Adrenal gland (tissue), 12 donors: ENCODE data around the gene FABP7. TPM values are rescaled to one million over a fixed set of nuclear protein-coding genes. Genes with fewer than 3 reads are reported as not detected.
A peak's percentile ranks its signal among the peaks of the same experiment; 100 is the strongest.

Source experiments
- DNase-seq, 7 donors: peaks; one replicate each; pipeline ENCODE4 v3.0.0-alpha.2; 2019 to 2020
- H3K27ac ChIP-seq, 5 donors: fragments of 200-600 bp; sonication (generic) in 4 of 5; 1 replicate in 3 of 5; 2 replicates in 2 of 5; pipeline versions ENCODE4 v1.5.1 to v1.8.0; 2016 to 2020; ENCODE audit warnings: mild to moderate bottlenecking in 1 of 5
- H3K27me3 ChIP-seq: fragments of 200-600 bp; 2 replicates; pipeline ENCODE4 v1.8.0; 2021
- H3K36me3 ChIP-seq, 2 donors: fragments of 200-600 bp; replicated peaks in 1 of 2; 1 replicate in 1 of 2; 2 replicates in 1 of 2; pipeline versions ENCODE4 v1.5.1 to v1.8.0; 2018 to 2022
- H3K4me1 ChIP-seq, 2 donors: fragments of 200-600 bp; replicated peaks in 1 of 2; 1 replicate in 1 of 2; 2 replicates in 1 of 2; pipeline versions ENCODE4 v1.5.1 to v1.8.0; 2018 to 2021
- H3K4me3 ChIP-seq, 4 donors: fragments of 200-600 bp; sonication (generic) in 3 of 4; one replicate each; pipeline ENCODE4 v1.5.1; 2016 to 2018
- H3K9me3 ChIP-seq, 3 donors: fragments of 200-600 bp; sonication (generic) in 1 of 3; replicated peaks in 1 of 3; 1 replicate in 2 of 3; 2 replicates in 1 of 3; pipeline versions ENCODE4 v1.5.1 to v1.8.0; 2016 to 2021
- CTCF ChIP-seq, 6 experiments: fragments of 450-650 bp in 4 of 6; fragments of 200-600 bp in 2 of 6; sonication (generic) in 1 of 6; IDR thresholded peaks; 1 replicate in 5 of 6; 2 replicates in 1 of 6; pipeline versions ENCODE4 v1.5.1 to v1.8.0; 2016 to 2021; ENCODE audit warnings: antibody characterized with exemption in 6 of 6, mild to moderate bottlenecking in 2 of 6, moderate library complexity in 1 of 6
- POLR2A ChIP-seq, 2 donors: fragments of 450-650 bp; IDR thresholded peaks; one replicate each; pipeline ENCODE4 v1.6.1; 2017; ENCODE audit warnings: antibody characterized with exemption in 2 of 2, mild to moderate bottlenecking in 2 of 2, moderate library complexity in 1 of 2
- WGBS, 4 donors: extraction: QIAGEN DNeasy Blood & Tissue Kit in 2 of 4; methylation state at CpG; one replicate each; pipeline versions ENCODE4 v1.1.5 to v1.1.7; 2013 to 2017; 5-methylcytosine and 5-hydroxymethylcytosine counted together
- intact Hi-C, 2 donors: fragments of 100-400 bp; cut with DNase I; formaldehyde crosslinking; loops; one replicate each; pipeline versions ENCODE4 v1.14.1 to v1.15.0; 2022 to 2023
- polyA plus RNA-seq, 3 donors: library from polyadenylated mRNA; stranded (reverse); fragments of 200-250 nt in 2 of 3; fragments of 350-450 nt in 1 of 3; fragmentation: Illumina TruSeq in 1 of 3; extraction: RNeasy Lipid Tissue Mini Kit (QIAGEN cat#74804) in 1 of 3; gene quantifications; one replicate each; pipeline ENCODE4 v1.2.3, GENCODE V29; 2013 to 2014
- total RNA-seq, 9 donors: library from RNA; depleted of rRNA in 4 of 9; stranded (reverse); fragments of >200 nt in 4 of 9; fragments of 120-200 nt in 1 of 9; fragmentation: NEBNext Ultra II Directional in 1 of 9; extraction: Animal tissue kit (Norgen Biotek cat#: 25700) in 1 of 9; gene quantifications; one replicate each; pipeline versions ENCODE4 v1.1.0 to v1.2.4, GENCODE V29; 2013 to 2023
- donor health status: healthy with polysubstance abuse.
- donor health status: Bipolar disorder and iron deficiency.
- donor health status: DM: yes; HTN: yes; CAD: no.
- donor health status: DM: no; HTN: no; CAD: no.
- donor health status: DM: no; HTN: no; CAD: no.
- donor health status: DM: yes; HTN: yes; CAD: no.

Gene FABP7
- total and polyA plus RNA-seq, 12 donors = 0.22 TPM; not detected in 11

- peak overlapping the region in 1 of 5 donors; percentile 98 for H3K27ac ChIP-seq
- TF ChIP-seq POLR2A (IDR thresholded peaks at IDR 0.05) = no peak
- no peak for TF ChIP-seq CTCF (IDR thresholded peaks at IDR 0.05)
- no peaks in the 10 kb centered on the region for H3K36me3 ChIP-seq
- peaks cover 9 to 29% of the 10 kb centered on the region in 2 donors for H3K4me1 ChIP-seq
- no peak for DNase-seq
- H3K4me3 ChIP-seq = no peak overlapping the region
- intact Hi-C loops = no loop called here
- no peaks in the 10 kb centered on the region for H3K27me3 ChIP-seq
- WGBS, 4 donors = 83 to 89% (median 88%) methylated on average over 4 of the region's 4 CpGs
- H3K9me3 ChIP-seq = no peaks in the 10 kb centered on the region
Measured at GRCh38 chr6:122787721-122788120, 8.2 kb downstream of the FABP7 start.

DNA sequence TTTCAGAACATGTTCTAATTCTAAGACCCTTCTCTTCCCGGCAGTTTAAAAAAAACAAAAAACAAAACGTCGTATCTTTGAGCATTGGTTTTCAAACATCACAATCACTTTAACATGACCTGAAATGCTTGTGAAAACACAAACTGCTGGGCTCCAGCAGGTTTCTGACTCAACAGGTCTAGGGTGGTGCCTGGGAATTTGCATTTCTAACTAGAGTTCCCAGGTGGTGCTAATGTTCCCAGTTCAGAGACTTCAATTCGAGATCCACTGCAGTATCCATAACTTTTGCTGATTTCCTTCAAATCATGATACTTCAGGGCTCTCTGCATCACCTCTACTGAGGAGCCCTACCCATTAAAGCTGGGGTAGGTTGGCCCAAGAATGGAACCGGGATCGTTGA is 8.7 kb downstream of the FABP7 start:
- Histone ChIP-seq H3K4me3 (no peak overlapping the region), H3K4me1 (peaks cover 9 to 29% of the 10 kb centered on the region in 2 donors), H3K36me3 (no peaks in the 10 kb centered on the region), H3K9me3 (no peaks in the 10 kb centered on the region), H3K27me3 (no peaks in the 10 kb centered on the region), H3K27ac (peak overlapping the region in 4 of 5 donors; percentile 95 to 99 (median 98))
- TF ChIP-seq CTCF (IDR thresholded peaks at IDR 0.05) = no peak
- TF ChIP-seq POLR2A (IDR thresholded peaks at IDR 0.05) = no peak
- intact Hi-C loops = no loop called here
- 55 to 75% (median 59%) methylated on average over 6 of the region's 6 CpGs for WGBS, 4 donors
- DNase-seq = no peak

DNA sequence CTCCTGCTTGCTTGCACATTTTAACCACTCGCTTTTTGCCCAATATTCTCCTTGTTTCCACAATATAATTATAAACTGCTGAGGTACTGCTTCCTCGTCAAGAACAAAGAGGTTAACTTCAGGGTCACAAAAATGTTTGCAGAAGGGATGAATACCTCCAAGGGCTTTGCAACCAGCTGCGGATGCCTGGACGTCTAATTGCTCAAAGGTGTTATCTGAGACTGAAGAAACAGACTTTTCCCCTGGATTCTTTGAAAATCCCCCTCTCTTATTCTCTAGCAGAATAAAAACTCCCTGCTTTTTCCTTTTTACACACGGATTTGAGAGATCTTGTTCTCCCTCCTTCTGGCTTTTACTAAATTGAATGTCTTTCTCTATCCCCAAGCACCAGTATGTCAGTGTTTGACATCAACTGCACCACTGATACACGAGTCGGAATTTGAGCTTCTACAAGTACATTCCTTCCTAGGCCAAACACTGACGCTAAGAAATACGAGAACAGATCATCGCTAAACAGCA is 9.2 kb downstream of the FABP7 start:
- peaks cover 9 to 29% of the 10 kb centered on the region in 2 donors for H3K4me1 ChIP-seq
- WGBS, 4 donors = 8 to 11% (median 9%) methylated on average over 10 of the region's 10 CpGs
- DNase-seq = no peak
- H3K9me3 ChIP-seq = no peaks in the 10 kb centered on the region
- H3K4me3 ChIP-seq = peak overlapping the region; percentile 9 to 66 (median 40)
- no peak for TF ChIP-seq CTCF (IDR thresholded peaks at IDR 0.05)
- H3K27ac ChIP-seq = peak overlapping the region; percentile 91 to 99 (median 98)
- intact Hi-C loops = no loop called here
- no peaks in the 10 kb centered on the region for H3K36me3 ChIP-seq
- no peaks in the 10 kb centered on the region for H3K27me3 ChIP-seq

GRCh38 chr6:122789182-122790027 is 9.9 kb downstream of the FABP7 start, which contains the start of gene SMPDL3A:
Gene SMPDL3A, plus strand, starts transcription at chr6:122789258. Its CDS starts 89 bp downstream, at chr6:122789347.
- intact Hi-C loops = no loop called here
- peak; percentile 65 to 93 for TF ChIP-seq POLR2A (IDR thresholded peaks at IDR 0.05)
- peak in 4 of 6 experiments; percentile 19 to 36 (median 28) for TF ChIP-seq CTCF (IDR thresholded peaks at IDR 0.05)
- Histone ChIP-seq H3K9me3 (no peaks in the 10 kb centered on the region), H3K27me3 (no peaks in the 10 kb centered on the region), H3K4me3 (peak within 1 kb of the TSS; percentile 9 to 66 (median 40)), H3K4me1 (peaks cover 9 to 29% of the 10 kb centered on the region in 2 donors), H3K27ac (peak within 1 kb of the TSS; percentile 91 to 99 (median 98)), H3K36me3 (no peaks in the 10 kb centered on the region)
- DNase-seq = peak; percentile 84 to 90 (median 87)
- 0 to 2% (median 0%) methylated on average over 18 to 71 of the region's 71 CpGs for WGBS, 4 donors
